HT1080 (cell line): ENCODE measurements around the gene OLIG1. TPM values are rescaled to one million over a fixed set of nuclear protein-coding genes. Genes with fewer than 3 reads are reported as not detected.

ENCODE experiments used
- DNase-seq: peaks from one replicate; pipeline ENCODE4 v3.0.0-alpha.2; 2015; ENCODE audit warnings: low read depth
- polyA plus RNA-seq, 2 experiments: library from polyadenylated mRNA; depleted of rRNA; stranded (reverse); fragments of >200 nt; gene quantifications; 2 replicates each; pipeline ENCODE4 v1.2.3, GENCODE V29; 2015
- total RNA-seq: library from RNA; depleted of rRNA; stranded (reverse); fragments of >200 nt; shearing (Covaris generic); gene quantifications from 2 replicates; pipeline ENCODE4 v1.2.3, GENCODE V29; 2014; rRNA removed

OLIG1 gene
- not detected in 2 replicates for total RNA-seq
- polyA plus RNA-seq (2015; cell fraction: cytosol; rRNA removed): not detected in 2 replicates
- polyA plus RNA-seq (2015; cell fraction: nucleus; rRNA removed): not detected in 2 replicates

DNA sequence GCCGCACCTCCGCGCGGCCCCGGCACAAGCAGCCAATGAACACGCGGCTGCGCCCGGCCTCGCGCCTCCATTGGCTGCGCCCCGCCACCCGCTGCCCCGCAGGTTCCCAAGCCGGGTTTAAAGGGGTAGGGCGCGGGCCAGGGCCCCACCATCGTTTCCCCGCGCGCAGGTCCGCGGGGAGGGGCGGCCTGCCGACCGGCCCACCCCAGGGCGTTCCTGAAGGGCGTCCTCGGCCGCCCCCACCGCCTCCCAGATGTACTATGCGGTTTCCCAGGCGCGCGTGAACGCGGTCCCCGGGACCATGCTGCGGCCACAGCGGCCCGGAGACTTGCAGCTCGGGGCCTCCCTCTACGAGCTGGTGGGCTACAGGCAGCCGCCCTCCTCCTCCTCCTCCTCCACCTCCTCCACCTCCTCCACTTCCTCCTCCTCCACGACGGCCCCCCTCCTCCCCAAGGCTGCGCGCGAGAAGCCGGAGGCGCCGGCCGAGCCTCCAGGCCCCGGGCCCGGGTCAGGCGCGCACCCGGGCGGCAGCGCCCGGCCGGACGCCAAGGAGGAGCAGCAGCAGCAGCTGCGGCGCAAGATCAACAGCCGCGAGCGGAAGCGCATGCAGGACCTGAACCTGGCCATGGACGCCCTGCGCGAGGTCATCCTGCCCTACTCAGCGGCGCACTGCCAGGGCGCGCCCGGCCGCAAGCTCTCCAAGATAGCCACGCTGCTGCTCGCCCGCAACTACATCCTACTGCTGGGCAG lies at the start of gene OLIG1:
OLIG1 (plus strand) TSS at position 148 of the 750 bp plus-strand sequence; CDS start at position 254, 106 bp downstream.
- DNase-seq: no peak

DNA sequence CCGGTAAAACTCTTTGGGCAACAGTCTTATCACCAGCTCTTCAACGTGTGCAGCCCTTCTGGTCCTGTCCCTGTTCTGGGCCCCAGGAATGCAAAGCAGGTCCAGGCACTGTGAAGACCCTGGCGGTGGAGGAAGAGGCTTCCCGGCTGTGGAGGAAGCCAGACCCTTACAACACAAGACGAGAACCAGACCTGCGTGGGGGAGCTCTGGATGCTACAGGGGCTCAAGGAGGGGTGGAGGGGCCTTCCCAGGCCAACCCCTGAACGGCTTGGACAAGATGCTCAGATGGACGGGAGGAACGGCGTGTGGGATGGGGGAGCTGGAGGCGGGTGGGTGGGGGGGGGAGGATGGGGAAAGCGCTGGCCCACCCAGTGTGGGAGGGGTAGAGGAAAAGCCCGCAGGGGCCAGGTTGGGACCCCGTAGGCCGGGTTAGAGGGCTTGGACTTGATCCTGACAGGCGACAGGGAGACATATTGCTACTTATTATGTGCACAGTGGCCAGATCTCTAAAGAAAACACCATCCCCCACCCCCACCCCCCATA lies 49.3 kb upstream of the OLIG1 start:
- no peak for DNase-seq

DNA sequence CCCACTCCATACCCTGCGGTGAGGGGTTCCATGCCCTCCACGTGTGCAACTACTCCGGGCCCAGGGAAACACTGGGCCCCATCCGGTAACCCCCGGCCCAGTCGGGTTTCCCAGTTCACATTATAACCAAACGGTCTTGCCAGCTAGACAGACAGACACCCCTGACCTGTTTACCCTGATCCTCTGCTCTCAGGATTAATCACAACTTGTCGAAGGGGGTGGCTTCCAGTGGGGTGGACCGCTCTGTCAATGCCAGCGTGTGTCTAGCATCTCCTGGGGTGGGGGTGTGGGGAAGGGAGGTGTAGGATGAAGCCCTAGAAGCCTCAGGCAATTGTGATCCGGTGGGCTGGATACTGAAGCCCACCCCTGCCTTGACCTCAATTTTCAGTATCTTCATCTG lies 48.8 kb upstream of the OLIG1 start:
- no peak for DNase-seq

DNA sequence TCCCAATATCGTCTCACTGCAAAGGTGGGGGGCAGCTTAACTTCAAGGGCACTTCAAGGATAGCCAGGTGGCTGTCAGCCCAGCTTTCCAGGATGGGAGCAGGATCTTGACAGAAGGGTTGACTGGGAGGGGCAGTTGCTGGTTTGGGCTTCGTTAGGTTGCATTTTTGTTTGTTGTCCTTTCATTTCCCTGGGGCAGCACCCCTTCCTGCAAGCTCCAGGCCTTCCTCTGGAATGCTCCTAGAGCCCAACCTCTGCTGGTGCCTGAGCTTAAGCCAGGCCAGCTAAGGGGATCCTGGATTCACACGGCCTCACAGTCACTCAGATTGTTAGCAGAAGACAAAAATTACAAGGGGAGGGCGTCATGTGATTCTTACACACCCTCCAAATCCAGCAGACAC lies 48.3 kb upstream of the OLIG1 start:
- DNase-seq: no peak

GRCh38 chr21:33022489-33022827 lies 47.5 kb upstream of the OLIG1 start:
- DNase-seq: no peak

- no peak for DNase-seq
These were observed 46.9 kb upstream of the OLIG1 start for GRCh38 chr21:33022828-33023573.

DNA sequence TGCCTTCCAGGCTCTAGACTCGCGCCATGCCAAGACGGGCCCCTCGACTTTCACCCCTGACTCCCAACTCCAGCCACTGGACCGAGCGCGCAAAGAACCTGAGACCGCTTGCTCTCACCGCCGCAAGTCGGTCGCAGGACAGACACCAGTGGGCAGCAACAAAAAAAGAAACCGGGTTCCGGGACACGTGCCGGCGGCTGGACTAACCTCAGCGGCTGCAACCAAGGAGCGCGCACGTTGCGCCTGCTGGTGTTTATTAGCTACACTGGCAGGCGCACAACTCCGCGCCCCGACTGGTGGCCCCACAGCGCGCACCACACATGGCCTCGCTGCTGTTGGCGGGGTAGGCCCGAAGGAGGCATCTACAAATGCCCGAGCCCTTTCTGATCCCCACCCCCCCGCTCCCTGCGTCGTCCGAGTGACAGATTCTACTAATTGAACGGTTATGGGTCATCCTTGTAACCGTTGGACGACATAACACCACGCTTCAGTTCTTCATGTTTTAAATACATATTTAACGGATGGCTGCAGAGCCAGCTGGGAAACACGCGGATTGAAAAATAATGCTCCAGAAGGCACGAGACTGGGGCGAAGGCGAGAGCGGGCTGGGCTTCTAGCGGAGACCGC lies 46.3 kb upstream of the OLIG1 start:
- DNase-seq: no peak

GRCh38 chr21:33024201-33025103 lies 45.5 kb upstream of the OLIG1 start:
- no peak for DNase-seq

DNA sequence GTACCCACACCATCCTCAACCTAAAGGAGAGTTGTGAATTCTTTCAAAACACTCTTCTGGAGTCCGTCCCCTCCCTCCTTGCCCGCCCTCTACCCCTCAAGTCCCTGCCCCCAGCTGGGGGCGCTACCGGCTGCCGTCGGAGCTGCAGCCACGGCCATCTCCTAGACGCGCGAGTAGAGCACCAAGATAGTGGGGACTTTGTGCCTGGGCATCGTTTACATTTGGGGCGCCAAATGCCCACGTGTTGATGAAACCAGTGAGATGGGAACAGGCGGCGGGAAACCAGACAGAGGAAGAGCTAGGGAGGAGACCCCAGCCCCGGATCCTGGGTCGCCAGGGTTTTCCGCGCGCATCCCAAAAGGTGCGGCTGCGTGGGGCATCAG lies 44.8 kb upstream of the OLIG1 start:
- no peak for DNase-seq

GRCh38 chr21:33025489-33026442 lies 44.2 kb upstream of the OLIG1 start, which contains the start of gene OLIG2:
Gene OLIG2, plus strand, starts transcription at chr21:33025935. Its CDS starts 928 bp downstream, at chr21:33026863.
- no peak for DNase-seq

DNA sequence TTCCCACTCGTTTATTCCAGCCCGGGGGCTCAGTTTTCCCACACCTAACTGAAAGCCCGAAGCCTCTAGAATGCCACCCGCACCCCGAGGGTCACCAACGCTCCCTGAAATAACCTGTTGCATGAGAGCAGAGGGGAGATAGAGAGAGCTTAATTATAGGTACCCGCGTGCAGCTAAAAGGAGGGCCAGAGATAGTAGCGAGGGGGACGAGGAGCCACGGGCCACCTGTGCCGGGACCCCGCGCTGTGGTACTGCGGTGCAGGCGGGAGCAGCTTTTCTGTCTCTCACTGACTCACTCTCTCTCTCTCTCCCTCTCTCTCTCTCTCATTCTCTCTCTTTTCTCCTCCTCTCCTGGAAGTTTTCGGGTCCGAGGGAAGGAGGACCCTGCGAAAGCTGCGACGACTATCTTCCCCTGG lies 43.5 kb upstream of the OLIG1 start:
- DNase-seq: no peak

GRCh38 chr21:33026878-33027400 lies 43.0 kb upstream of the OLIG1 start:
- DNase-seq: no peak

DNA sequence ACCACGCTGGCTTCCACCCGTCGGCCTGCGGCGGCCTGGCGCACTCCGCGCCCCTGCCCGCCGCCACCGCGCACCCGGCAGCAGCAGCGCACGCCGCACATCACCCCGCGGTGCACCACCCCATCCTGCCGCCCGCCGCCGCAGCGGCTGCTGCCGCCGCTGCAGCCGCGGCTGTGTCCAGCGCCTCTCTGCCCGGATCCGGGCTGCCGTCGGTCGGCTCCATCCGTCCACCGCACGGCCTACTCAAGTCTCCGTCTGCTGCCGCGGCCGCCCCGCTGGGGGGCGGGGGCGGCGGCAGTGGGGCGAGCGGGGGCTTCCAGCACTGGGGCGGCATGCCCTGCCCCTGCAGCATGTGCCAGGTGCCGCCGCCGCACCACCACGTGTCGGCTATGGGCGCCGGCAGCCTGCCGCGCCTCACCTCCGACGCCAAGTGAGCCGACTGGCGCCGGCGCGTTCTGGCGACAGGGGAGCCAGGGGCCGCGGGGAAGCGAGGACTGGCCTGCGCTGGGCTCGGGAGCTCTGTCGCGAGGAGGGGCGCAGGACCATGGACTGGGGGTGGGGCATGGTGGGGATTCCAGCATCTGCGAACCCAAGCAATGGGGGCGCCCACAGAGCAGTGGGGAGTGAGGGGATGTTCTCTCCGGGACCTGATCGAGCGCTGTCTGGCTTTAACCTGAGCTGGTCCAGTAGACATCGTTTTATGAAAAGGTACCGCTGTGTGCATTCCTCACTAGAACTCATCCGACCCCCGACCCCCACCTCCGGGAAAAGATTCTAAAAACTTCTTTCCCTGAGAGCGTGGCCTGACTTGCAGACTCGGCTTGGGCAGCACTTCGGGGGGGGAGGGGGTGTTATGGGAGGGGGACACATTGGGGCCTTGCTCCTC lies 42.3 kb upstream of the OLIG1 start:
- no peak for DNase-seq

GRCh38 chr21:33028287-33028670 lies 41.7 kb upstream of the OLIG1 start:
- DNase-seq: no peak

DNA sequence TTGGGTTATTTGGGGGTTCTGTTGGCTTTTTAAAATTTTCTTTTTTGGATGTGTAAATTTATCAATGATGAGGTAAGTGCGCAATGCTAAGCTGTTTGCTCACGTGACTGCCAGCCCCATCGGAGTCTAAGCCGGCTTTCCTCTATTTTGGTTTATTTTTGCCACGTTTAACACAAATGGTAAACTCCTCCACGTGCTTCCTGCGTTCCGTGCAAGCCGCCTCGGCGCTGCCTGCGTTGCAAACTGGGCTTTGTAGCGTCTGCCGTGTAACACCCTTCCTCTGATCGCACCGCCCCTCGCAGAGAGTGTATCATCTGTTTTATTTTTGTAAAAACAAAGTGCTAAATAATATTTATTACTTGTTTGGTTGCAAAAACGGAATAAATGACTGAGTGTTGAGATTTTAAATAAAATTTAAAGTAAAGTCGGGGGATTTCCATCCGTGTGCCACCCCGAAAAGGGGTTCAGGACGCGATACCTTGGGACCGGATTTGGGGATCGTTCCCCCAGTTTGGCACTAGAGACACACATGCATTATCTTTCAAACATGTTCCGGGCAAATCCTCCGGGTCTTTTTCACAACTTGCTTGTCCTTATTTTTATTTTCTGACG lies 41.1 kb upstream of the OLIG1 start:
- no peak for DNase-seq

- DNase-seq: no peak
These were observed 40.5 kb upstream of the OLIG1 start for GRCh38 chr21:33029385-33029921.

DNA sequence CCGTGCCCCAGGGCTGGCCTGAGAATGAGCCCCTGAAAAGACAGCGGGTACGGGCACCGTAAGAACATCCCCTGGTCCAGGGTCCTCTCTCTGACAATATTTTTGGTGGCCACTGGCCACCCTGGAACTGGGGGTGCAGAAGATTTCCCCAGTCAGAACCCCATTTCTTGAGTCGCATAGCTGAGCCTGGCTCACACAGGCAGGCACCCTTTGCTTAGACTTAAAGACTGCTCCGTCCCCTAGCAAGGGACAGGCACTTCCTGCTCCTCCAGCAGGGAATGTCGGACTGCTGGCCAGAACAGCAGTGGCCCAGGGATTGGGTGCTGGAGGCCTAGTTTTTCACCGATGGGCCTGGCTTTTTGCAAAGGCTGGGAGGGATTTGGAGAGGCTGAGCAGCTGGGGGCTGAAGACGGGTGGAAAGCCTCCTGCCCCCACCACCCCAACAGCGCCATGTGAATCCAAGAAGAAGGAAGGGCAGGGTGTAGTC lies 39.9 kb upstream of the OLIG1 start:
- DNase-seq: no peak
